ENCODE measurements around the gene TRAPPC10. TPM values are rescaled to one million over a fixed set of nuclear protein-coding genes. Genes with fewer than 3 reads are reported as not detected.

Gene TRAPPC10
- total RNA-seq, 2 donors from 2014 or later, result 14.4 to 38.9 TPM

- no peak overlapping the region for H3K27ac ChIP-seq
These were observed 7.0 kb upstream of the TRAPPC10 start for GRCh38 chr21:44005071-44005470.

GRCh38 chr21:44005593-44005992 is 6.5 kb upstream of the TRAPPC10 start:
- Histone ChIP-seq H3K36me3 (no peaks in the 10 kb centered on the region), H3K9me3 (no peaks in the 10 kb centered on the region), H3K4me3 (no peak overlapping the region), H3K4me1 (replicated peaks) (no peaks in the 10 kb centered on the region), H3K27me3 (replicated peaks; ENCODE audit: insufficient read depth) (no peaks in the 10 kb centered on the region), H3K27ac (no peak overlapping the region)
- 83% methylated on average over 9 of the region's 9 CpGs for WGBS
- no peak for TF ChIP-seq POLR2A (IDR thresholded peaks at IDR 0.05)
- no peak for TF ChIP-seq POLR2AphosphoS5 (IDR thresholded peaks at IDR 0.05)
- TF ChIP-seq, protein P1, sequence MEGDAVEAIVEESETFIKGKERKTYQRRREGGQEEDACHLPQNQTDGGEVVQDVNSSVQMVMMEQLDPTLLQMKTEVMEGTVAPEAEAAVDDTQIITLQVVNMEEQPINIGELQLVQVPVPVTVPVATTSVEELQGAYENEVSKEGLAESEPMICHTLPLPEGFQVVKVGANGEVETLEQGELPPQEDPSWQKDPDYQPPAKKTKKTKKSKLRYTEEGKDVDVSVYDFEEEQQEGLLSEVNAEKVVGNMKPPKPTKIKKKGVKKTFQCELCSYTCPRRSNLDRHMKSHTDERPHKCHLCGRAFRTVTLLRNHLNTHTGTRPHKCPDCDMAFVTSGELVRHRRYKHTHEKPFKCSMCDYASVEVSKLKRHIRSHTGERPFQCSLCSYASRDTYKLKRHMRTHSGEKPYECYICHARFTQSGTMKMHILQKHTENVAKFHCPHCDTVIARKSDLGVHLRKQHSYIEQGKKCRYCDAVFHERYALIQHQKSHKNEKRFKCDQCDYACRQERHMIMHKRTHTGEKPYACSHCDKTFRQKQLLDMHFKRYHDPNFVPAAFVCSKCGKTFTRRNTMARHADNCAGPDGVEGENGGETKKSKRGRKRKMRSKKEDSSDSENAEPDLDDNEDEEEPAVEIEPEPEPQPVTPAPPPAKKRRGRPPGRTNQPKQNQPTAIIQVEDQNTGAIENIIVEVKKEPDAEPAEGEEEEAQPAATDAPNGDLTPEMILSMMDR (IDR thresholded peaks at IDR 0.05), result no peak
- no peak for DNase-seq (ENCODE audit: low spot score)
- intact Hi-C loops (cut with DNase I), result no loop called here

More at GRCh38 chr21:44005071-44005470, 7.0 kb upstream of the TRAPPC10 start:
- intact Hi-C loops (cut with DNase I), result no loop called here
- Histone ChIP-seq H3K4me1 (replicated peaks) (no peaks in the 10 kb centered on the region), H3K27me3 (replicated peaks; ENCODE audit: insufficient read depth) (no peaks in the 10 kb centered on the region), H3K9me3 (no peaks in the 10 kb centered on the region), H3K4me3 (no peak overlapping the region), H3K36me3 (no peaks in the 10 kb centered on the region)
- no peak for DNase-seq (ENCODE audit: low spot score)
- TF ChIP-seq POLR2AphosphoS5 (IDR thresholded peaks at IDR 0.05) (no peak), POLR2A (IDR thresholded peaks at IDR 0.05) (no peak)
- TF ChIP-seq, protein P1 (IDR thresholded peaks at IDR 0.05), result no peak
- WGBS, result 91% methylated on average over 13 of the region's 13 CpGs

DNA sequence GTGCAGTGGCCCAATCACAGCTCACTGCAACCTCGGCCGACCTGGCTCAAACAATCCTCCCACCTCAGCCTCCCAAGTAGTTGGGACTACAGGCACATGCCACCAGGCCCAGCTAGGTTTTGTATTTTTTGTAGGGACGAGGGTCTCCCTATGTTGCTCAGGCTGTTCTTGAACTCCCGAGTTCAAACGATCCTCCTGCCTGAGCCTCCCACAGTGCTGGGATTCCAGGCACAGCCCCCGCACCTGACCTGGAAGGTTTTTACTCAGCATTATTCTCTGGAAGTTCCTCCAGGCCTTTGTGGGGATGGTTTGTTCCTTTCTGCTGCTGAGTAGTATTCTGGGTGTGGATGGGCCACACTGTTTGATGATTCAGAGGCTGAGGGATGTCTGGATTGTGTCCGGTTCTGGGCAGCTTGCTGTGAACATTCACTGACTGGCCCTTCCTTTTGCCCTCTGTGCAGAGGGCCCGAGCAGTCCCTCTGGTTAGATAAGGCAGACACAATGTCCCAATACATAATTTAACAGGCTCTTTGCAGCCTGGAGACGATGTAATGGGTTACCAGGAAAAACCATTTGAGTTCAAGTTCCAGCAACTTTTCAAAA is 6.0 kb upstream of the TRAPPC10 start:
- H3K27ac ChIP-seq, result no peak overlapping the region
- intact Hi-C loops (cut with DNase I), result no loop called here
- TF ChIP-seq POLR2AphosphoS5 (IDR thresholded peaks at IDR 0.05) (no peak), POLR2A (IDR thresholded peaks at IDR 0.05) (no peak)
- TF ChIP-seq, protein P1 (IDR thresholded peaks at IDR 0.05), result no peak
- 73% methylated on average over 9 of the region's 9 CpGs for WGBS
- no peaks in the 10 kb centered on the region for H3K27me3 ChIP-seq (replicated peaks; ENCODE audit: insufficient read depth)
- no peaks in the 10 kb centered on the region for H3K36me3 ChIP-seq
- H3K4me1 ChIP-seq (replicated peaks), result no peaks in the 10 kb centered on the region
- no peak for DNase-seq (ENCODE audit: low spot score)
- H3K9me3 ChIP-seq, result no peaks in the 10 kb centered on the region
- no peak overlapping the region for H3K4me3 ChIP-seq

DNA sequence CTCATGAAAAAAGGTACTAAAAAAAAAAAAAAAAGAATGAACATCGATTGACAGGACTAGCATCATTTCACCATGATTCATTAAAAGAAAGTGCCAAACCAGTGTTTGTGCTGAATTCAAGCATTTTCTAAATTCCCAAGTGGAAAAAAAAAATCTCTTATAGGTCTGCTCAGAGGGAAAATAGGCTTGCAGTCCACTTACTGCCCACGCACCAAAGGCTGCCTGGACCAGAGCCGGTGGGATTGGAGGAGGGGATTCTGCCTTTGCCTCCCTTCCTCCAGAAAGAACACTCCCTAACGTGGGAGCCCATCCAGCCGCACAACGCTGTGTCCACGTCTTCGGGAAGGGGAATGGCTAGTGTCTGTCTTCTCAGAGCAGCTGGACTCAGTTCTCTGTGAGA is 5.5 kb upstream of the TRAPPC10 start:
- Histone ChIP-seq H3K4me1 (replicated peaks) (no peaks in the 10 kb centered on the region), H3K9me3 (no peaks in the 10 kb centered on the region), H3K27me3 (replicated peaks; ENCODE audit: insufficient read depth) (no peaks in the 10 kb centered on the region), H3K4me3 (no peak overlapping the region), H3K27ac (no peak overlapping the region), H3K36me3 (no peaks in the 10 kb centered on the region)
- WGBS, result 66% methylated on average over 8 of the region's 8 CpGs
- DNase-seq (ENCODE audit: low spot score), result no peak
- intact Hi-C loops (cut with DNase I), result no loop called here
- TF ChIP-seq POLR2A (IDR thresholded peaks at IDR 0.05), result no peak
- no peak for TF ChIP-seq POLR2AphosphoS5 (IDR thresholded peaks at IDR 0.05)
- TF ChIP-seq, protein P1 (IDR thresholded peaks at IDR 0.05), result no peak

- 72% methylated on average over 7 of the region's 9 CpGs for WGBS
- Histone ChIP-seq H3K4me3 (no peak overlapping the region), H3K27me3 (replicated peaks; ENCODE audit: insufficient read depth) (no peaks in the 10 kb centered on the region), H3K27ac (no peak overlapping the region), H3K4me1 (replicated peaks) (no peaks in the 10 kb centered on the region), H3K36me3 (no peaks in the 10 kb centered on the region), H3K9me3 (no peaks in the 10 kb centered on the region)
- DNase-seq (ENCODE audit: low spot score), result no peak
- TF ChIP-seq, protein P1 (IDR thresholded peaks at IDR 0.05), result no peak
- TF ChIP-seq POLR2A (IDR thresholded peaks at IDR 0.05), result no peak
- no peak for TF ChIP-seq POLR2AphosphoS5 (IDR thresholded peaks at IDR 0.05)
- intact Hi-C loops (cut with DNase I), result no loop called here
These were observed 1.7 kb upstream of the TRAPPC10 start for GRCh38 chr21:44010429-44010828.
